Stimulated activated CD4-positive, alpha-beta T cell treated with anti-CD3 and anti-CD28 coated beads, Interleukin-2, amount 100 ng/mL, for 24 hours (primary cell): ENCODE results near the gene LYRM7.
"Not testable (repeated sequence)": the region's sequence is repeated elsewhere in the genome, so short reads cannot be mapped to it uniquely, and the experiment has no call there.

Source experiments
- DNase-seq, 2 donors: peaks; one replicate each; pipeline ENCODE4 v3.0.0-alpha.2; 2020

Gene LYRM7

GRCh38 chr5:131221888-131222287, 51.1 kb downstream of the LYRM7 start:
- no peak for DNase-seq

DNA sequence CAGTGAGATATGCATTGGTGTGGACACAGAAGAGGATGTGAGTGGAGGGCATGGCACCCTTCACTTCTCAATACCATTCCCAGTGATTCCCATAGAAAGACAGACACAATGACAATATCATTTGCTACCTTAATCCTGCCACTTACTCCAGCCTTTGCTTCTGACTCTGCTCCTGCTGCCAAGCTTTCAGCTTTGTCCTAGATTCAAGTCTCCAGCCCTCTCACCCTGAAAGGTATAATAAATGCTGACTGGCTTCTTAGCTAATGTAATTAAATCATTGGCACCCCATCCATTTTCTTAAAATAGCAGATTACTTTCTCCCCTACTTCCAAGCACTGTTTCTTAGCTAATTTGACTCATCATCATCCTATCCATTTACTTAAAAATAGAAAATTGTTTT, 52.0 kb downstream of the LYRM7 start:
- no peak for DNase-seq

DNA sequence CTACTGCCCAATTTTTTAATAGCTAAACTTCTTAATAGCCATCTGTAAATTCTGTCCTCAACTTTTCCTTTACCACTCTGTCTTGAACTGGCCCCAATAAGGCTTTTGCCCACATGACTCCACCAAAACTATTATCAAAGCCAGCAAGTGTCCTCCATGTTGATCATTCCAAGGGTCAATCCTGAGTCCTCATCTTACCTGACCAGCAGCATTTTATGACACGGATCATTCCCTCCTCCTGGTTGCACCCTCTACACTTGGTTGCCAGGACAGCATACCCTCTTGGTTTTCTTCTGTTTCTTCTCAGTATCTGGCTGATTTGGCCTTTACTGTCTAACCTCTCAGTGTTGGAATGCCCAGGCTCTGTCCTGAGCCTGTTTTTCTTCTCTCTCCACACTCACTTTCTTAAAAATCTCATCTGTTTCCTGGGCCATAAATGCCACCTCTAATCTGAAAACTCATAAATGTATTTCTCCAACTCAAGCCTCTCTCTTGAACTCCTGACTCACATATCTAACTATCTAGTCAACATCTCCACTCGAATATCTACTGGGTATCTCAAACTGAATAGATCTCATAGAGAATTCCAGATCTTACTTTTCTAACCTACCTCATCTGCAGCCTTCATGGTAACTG, 53.1 kb downstream of the LYRM7 start:
- DNase-seq, result no peak

GRCh38 chr5:131224387-131225201, 53.9 kb downstream of the LYRM7 start:
- no peak for DNase-seq

DNA sequence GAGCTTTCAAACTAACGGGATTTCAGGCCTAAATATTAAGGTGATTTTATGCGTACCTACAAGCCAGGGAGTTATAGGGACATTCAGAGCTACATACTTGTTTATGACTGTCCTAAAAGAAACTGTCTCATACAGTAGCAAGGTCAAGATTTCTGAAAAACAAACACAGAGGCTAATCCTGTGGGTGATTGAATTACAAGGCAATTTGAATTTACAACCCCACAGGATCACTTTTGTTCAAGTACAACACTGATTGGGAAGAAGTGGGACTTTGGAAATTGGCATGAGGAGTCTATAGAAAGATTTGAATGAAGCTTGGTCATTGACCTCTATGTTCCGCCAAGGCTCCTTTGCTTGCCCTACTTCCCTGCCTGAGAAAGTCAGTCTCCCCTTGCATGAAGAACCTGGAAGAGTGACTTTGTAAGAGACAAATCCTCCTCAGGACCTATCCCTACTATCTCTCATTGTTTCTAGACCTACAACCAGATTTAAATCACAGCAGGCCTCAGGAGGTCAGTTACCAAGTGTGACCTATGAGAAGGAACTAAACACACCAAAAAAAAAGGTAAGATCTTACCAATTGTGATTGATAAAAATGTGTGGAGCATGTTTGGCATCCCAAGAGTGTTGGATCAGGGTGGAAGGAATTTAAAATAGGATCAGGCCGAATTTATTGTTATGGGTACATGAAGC, 54.7 kb downstream of the LYRM7 start:
- DNase-seq, result no peak

- no peak for DNase-seq
These were observed 56.2 kb downstream of the LYRM7 start for GRCh38 chr5:131226899-131227298.

DNA sequence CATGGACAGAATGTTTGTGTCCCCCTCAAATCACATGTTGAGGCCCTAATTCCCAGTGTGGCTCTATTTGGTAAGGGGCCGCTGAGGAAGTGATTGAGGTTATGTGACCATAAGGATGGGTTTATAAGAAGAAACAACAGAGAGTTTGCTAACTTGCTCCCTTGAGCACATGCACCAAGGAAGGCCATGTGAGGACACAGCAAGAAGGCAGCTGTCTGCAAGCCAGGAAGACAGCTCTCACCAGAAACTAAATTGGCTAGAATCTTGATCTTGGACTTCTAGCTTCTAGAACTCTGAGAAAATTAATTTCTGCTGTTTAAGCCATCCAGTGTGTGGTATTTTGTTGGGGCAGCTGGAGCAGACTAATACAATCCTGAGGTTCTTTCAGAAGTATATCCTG, 57.9 kb downstream of the LYRM7 start:
- no peak for DNase-seq

DNA sequence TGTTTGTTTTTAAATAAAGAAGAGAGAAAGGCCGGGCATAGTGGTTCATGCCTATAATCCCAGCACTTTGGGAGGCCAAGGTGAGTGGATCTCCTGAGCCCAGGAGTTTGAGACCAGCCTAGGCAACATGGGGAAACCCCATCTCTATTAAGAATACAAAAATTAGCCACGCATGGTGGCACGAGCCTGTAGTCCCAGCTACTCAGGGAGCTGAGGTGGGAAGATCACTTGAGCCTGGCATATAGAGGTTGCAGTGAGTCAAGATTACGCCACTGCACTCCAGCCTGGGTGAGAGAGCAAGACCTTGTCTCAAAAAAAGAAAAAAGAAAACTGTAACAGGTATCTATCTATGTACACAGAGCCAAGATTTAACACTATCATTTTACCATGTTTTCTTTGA, 58.9 kb downstream of the LYRM7 start:
- DNase-seq, result no peak

- DNase-seq, result no peak
These were observed 59.7 kb downstream of the LYRM7 start for GRCh38 chr5:131230406-131230805.

GRCh38 chr5:131239686-131240085, 68.9 kb downstream of the LYRM7 start:
- DNase-seq, result no peak

DNA sequence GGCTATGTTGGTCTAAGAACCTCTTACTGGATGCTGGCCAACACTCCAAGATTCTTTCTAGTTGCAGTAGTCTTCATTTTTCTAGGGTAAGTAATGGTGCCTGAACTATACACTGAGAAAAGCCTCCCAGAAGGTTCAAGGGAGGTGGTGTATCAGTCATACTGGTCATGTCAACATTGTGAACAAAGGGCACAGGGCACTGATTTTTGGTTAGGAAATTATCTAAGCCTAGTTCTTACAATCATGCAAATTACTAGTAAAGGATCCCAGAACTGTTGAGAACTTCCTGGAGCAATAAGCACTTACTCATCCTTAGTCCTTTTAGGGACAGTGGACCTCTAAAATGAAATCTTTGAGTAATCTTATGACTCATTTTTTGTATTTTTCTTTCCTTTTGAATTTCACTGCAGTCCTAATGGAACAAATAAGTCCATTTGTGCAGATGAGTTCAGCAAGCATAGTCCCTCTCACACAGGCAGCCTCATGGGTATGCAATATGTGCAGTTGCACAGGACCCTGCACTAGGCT, 72.0 kb downstream of the LYRM7 start:
- no peak for DNase-seq

DNA sequence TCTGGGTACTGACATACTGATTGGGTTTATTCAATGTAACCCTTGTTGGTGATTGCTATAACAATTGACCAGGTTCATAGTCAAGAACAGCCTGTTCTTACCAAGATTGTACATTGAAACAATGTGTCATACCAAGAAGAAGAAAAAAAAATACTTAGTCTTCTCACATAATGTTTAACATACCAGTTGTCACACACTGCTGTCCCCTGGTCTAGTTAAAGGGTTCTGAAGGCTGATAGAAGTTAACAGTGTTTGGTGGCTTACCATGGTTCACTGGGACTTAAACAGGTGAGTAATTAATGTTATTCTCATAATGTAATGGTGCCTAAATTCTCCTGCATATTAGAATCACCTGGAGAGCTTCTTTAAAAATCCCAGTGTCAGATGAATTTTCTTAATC, 74.6 kb downstream of the LYRM7 start:
- no peak for DNase-seq

DNA sequence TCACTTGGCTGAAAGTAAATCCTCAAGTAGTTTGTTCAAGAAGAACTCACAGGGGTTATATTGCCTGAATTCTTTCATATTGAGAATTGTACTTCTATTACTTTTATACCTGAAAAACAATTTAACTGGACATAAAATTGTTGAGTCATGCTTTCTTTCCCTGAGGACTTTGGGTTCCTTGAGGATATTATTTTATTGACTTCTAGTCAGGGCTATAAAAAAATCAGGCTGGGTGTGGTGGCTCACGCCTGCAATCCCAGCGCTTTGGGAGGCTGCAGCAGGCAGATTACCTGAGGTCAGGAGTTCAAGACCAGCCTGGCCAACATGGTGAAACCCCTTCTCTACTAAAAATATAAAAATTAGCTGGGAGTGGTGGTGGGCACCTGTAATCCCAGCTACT, 75.2 kb downstream of the LYRM7 start:
- DNase-seq, result no peak

DNA sequence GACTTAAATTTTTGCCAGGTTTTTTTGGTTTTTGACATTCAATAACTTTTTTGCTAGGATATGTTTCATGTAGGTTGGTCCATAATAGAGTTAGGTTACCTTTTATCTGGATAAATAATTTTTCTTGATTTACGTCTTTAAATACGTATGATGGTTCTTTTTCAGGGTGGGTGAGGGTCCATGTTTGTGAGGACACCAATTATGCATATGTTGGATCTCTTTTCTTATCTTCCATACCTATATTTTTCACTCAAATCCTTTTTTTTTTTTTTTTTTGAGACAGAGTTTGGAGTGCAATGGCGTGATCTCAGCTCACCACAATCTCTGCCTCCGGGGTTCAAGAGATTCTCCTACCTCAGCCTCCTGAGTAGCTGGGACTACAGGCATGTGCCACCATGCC, 75.8 kb downstream of the LYRM7 start:
- DNase-seq, result no peak

DNA sequence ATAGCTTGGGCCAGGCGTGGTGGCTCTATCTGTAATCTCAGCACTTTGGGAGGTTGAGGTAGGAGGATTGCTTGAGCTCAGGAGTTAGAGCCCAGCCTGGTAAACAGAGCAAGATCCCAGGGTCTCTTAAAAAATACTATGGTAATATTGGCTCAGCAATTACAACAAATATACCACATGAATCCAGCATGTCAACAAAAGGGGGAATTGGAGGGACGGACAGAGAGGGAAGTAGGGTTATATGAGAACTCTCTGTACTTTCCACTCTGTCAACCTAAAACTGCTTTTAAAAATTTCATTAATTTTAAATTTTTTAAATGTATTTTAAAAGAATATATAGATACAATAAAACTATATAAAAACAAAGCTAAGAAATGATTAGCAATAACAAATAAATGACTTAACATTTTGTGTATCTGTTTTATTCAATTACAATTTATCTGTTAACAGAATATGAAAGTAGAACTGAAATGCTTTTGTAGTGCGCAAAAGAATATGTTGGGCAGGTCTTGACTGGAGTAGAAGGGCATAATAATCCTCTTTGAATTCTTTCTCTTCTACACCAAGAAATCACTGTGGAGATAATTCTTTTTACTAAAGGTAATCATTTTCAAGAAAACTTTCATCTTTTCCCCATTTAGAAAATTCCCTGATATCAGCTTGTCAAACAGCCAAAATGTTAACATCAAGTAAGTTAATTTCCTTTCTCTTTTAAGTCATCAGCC, 80.2 kb downstream of the LYRM7 start:
- DNase-seq, result no peak

GRCh38 chr5:131252824-131253171, 82.1 kb downstream of the LYRM7 start:
- DNase-seq, result peak; percentile 70 to 71

DNA sequence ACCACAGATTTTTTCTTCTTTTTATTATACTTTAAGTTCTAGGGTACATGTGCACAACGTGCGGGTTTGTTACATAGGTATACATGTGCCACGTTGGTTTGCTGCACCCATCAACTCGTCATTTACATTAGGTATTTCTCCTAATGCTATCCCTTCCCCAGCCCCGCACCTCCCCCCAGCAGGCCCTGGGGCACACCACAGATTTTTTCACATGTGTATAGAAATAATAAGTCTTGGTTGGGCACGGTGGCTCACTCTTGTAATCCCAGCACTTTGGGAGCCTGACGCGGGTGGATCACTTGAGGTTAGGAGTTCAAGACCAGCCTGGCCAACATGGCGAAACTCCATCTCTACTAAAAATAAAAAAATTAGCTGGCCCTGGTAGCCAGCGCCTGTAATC, 83.3 kb downstream of the LYRM7 start:
- not testable (repeated sequence) for DNase-seq

- DNase-seq, result no peak
These were observed 84.0 kb downstream of the LYRM7 start for GRCh38 chr5:131254741-131255140.
